GM19397 (cell line): ENCODE measurements around the gene AFAP1.

Experiments used
- ATAC-seq: cut with Tn5 transposase; IDR thresholded peaks from one replicate; pipeline ENCODE4 v1.9.1; 2021; ENCODE audit warnings: mild to moderate bottlenecking, moderate library complexity; ENCODE audit not compliant: unreplicated experiment

The AFAP1 gene

GRCh38 chr4:7759635-7760034 is 180.0 kb downstream of the AFAP1 start:
- ATAC-seq = no peak

GRCh38 chr4:7759216-7759615 is 180.4 kb downstream of the AFAP1 start:
- ATAC-seq = no peak

GRCh38 chr4:7758476-7758875 is 181.2 kb downstream of the AFAP1 start:
- ATAC-seq = no peak

- no peak for ATAC-seq
Measured at GRCh38 chr4:7757501-7758471, 181.9 kb downstream of the AFAP1 start.

GRCh38 chr4:7756561-7757355 is 182.9 kb downstream of the AFAP1 start:
- ATAC-seq = no peak

- ATAC-seq = no peak
Measured at GRCh38 chr4:7756071-7756470, 183.6 kb downstream of the AFAP1 start.

- no peak for ATAC-seq
Measured at GRCh38 chr4:7755561-7755960, 184.1 kb downstream of the AFAP1 start.

- no peak for ATAC-seq
Measured at GRCh38 chr4:7754565-7755262, 184.9 kb downstream of the AFAP1 start.

- ATAC-seq = no peak
Measured at GRCh38 chr4:7753931-7754465, 185.7 kb downstream of the AFAP1 start.

GRCh38 chr4:7753271-7753670 is 186.4 kb downstream of the AFAP1 start:
- no peak for ATAC-seq

GRCh38 chr4:7752649-7753048 is 187.0 kb downstream of the AFAP1 start:
- ATAC-seq = no peak

- no peak for ATAC-seq
Measured at GRCh38 chr4:7750972-7751371, 188.7 kb downstream of the AFAP1 start.

- no peak for ATAC-seq
Measured at GRCh38 chr4:7750523-7750922, 189.1 kb downstream of the AFAP1 start.

GRCh38 chr4:7747566-7747965 is 192.1 kb downstream of the AFAP1 start:
- ATAC-seq = no peak

- ATAC-seq = no peak
Measured at GRCh38 chr4:7747062-7747385, 192.6 kb downstream of the AFAP1 start.

GRCh38 chr4:7746351-7747061 is 193.2 kb downstream of the AFAP1 start:
- no peak for ATAC-seq

- no peak for ATAC-seq
Measured at GRCh38 chr4:7745301-7745885, 194.3 kb downstream of the AFAP1 start.

- no peak for ATAC-seq
Measured at GRCh38 chr4:7744142-7744804, 195.4 kb downstream of the AFAP1 start.

GRCh38 chr4:7742807-7743280 is 196.8 kb downstream of the AFAP1 start:
- ATAC-seq = no peak
